ENCODE data around the gene NKD1.
A peak's percentile ranks its signal among the peaks of the same experiment; 100 is the strongest.

Gene NKD1

GRCh38 chr16:50602531-50603205 lies 54.5 kb downstream of the NKD1 start:
- peak; percentile 32 for DNase-seq

DNA sequence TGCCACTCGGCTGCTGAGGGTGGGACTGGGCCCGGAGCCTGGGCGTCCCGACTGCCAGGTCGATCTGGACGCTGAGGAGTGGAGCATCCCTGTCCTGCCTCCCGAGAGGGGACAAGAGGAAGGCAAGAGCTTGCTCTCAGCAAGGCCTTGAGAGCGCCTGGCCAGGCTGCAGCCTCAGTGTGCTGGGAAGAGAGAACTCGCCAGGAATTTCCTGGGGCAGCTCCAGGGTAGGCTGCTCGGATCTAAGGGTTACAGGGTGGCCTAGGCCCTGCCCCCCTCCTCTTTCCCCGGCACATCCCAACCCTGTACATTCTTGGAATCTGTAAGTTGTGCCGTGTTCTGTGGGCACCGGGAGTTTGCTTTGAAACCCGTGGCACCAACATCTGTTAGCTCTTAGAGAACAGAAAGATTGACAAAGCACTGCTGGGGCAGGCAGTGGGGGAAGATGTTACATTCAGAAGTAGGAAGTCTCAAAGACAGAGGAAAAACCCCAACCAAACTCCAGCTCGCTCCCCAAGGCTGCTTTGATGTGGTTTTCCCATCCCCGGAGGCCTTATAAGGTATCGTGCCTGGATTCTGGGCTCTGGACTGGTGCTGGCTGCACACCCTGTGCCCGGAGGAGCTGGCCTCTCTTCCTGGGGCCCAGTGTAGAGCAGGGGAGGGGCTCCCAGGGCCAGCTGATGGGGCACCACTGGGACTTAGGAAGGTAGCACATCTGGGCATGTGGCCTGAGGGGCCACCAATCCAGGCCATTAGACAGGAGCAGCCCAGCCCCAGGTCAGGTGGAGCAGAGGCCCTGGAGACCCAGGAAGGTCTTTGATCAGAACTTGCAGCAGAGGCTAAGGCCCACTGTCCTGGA lies 55.2 kb downstream of the NKD1 start:
- no peak for DNase-seq

DNA sequence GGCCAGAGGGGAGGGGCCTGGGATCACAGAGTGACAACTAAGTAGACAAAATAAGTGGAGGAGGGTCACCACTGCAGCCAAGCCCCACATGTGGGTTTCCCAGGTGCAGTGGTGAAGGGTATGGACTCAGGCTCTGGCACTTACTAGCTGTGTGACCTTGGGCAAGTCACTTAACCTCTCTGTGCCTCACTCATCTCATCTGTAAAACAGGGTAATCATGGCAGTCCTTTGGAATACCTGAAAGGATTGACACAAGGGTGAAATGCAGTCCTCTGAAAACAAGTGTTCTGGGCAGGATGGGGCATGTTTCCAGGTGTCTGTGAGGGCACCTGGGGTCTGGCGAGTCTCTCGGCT lies 55.8 kb downstream of the NKD1 start:
- DNase-seq: no peak

DNA sequence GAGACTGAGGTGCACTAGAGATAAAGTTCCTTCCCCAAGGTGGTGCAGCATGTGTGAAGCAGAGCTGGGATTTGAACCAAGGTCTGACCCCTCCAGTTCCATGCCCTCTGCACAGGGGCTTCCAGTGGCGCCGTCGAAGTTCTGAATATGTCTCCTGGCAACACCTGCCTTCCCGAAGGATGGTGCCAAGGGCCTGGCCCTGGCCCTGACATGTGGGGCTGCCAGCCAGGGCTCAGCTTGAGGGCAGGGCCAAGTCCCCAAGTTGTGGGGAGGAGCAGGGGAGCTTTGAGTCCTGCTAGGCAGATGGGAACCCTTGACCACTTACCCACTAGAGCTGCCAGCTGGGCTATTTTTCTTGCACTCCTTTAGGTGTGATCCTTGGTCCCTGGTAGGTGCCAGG lies 56.4 kb downstream of the NKD1 start:
- DNase-seq: no peak

- no peak for DNase-seq
Observed at GRCh38 chr16:50605733-50606430, 57.7 kb downstream of the NKD1 start.

GRCh38 chr16:50606431-50607050 lies 58.3 kb downstream of the NKD1 start:
- DNase-seq: no peak

DNA sequence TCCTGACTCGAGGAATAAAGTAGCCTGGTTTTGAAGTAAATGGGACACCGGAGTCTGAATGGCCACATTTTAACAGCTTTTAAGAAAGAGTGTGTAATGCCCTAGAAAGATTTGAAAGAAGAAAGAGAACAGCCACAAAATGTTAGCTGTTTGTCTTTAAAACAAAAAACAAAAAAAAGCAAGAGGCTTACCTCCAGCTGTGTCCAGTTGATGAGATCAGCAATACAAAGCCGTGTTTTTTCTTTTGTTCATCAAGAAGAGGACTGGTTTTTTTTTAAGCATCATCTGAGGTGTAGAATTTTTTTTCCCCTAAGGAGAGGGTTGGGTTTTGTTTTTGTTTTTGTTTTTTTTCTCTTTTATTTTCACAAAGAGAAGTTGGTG lies 58.8 kb downstream of the NKD1 start:
- DNase-seq: no peak

DNA sequence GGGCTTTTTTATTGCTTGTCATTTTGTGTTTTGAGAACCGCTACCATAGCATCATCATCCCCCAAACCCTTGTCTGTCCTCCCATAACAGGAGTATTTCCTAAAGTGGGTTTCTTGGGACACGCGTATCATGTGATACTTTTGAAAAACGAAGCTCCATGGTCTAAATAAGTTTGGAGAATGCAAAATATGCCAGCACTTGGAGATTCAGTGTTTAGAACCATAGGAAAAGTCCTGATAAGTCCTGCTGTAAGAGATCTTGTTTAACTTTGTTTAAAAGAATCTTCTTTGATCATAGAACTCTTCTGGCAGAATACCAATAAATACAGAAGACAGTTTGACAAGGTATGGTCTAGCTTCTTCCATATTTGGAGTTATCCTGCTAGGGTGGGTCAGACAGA lies 59.3 kb downstream of the NKD1 start:
- DNase-seq: no peak

GRCh38 chr16:50607970-50608557 lies 59.9 kb downstream of the NKD1 start:
- no peak for DNase-seq

- DNase-seq: no peak
Observed at GRCh38 chr16:50609049-50609448, 60.9 kb downstream of the NKD1 start.

DNA sequence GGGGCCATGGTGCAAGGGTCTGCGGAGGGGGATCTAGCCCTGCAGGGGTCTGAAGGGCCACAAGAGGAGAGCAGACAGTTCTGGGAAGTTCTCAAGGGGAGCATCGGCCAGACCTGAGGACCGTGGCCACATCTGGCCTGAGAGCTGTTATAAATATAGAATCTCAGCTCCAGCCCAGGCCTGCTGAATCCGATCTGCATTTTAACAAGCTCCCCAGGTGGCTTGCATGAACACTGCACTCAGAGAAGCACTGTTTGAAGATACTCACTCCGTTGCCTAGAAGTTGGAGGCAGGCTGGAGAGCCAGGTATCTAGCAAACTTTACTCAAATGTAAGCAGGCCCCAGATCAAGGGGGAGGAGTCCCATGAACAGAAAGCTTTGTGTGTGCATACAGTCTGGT lies 61.3 kb downstream of the NKD1 start:
- no peak for DNase-seq

- no peak for DNase-seq
Observed at GRCh38 chr16:50610331-50611262, 62.4 kb downstream of the NKD1 start.

GRCh38 chr16:50611332-50611934 lies 63.2 kb downstream of the NKD1 start:
- DNase-seq: no peak

GRCh38 chr16:50611995-50612848 lies 64.0 kb downstream of the NKD1 start:
- DNase-seq: no peak

- no peak for DNase-seq
Observed at GRCh38 chr16:50612849-50613198, 64.6 kb downstream of the NKD1 start.

GRCh38 chr16:50613281-50613963 lies 65.2 kb downstream of the NKD1 start:
- DNase-seq: no peak

GRCh38 chr16:50613964-50614474 lies 65.8 kb downstream of the NKD1 start:
- no peak for DNase-seq

GRCh38 chr16:50614955-50615724 lies 66.9 kb downstream of the NKD1 start:
- no peak for DNase-seq

GRCh38 chr16:50615891-50616290 lies 67.7 kb downstream of the NKD1 start:
- DNase-seq: no peak
